Neural cell (in vitro differentiated cells): Measurements from ENCODE around the gene CDH4. TPM values are rescaled to one million over a fixed set of nuclear protein-coding genes. Genes with fewer than 3 reads are reported as not detected.

ENCODE experiments used
- H2AFZ ChIP-seq: fragments of 200-600, 300-800 bp; sonication (generic), shearing (Covaris generic); 2 replicates; pipeline ENCODE4 v1.6.0; 2014; ENCODE audit warnings: low read depth, mild to moderate bottlenecking, antibody characterized with exemption, low read length, moderate library complexity
- H3F3A ChIP-seq: fragments of 200-600 bp; shearing (Covaris generic); 2 replicates; pipeline ENCODE4 v1.6.1; 2016; ENCODE audit warnings: mild to moderate bottlenecking, moderate library complexity, mixed read lengths, antibody characterized with exemption, low read length; ENCODE audit not compliant: insufficient read depth, poor library complexity, severe bottlenecking
- H3K27ac ChIP-seq: fragments of 200-600, 300-800 bp; sonication (generic), shearing (Covaris generic); 2 replicates; pipeline ENCODE4 v1.5.1; 2014; ENCODE audit warnings: mild to moderate bottlenecking, low read length, moderate library complexity
- H3K27me3 ChIP-seq: fragments of 300-800, 200-600 bp; sonication (generic), shearing (Covaris generic); 2 replicates; pipeline ENCODE4 v1.6.0; 2014; ENCODE audit warnings: mild to moderate bottlenecking, low read depth, low read length, moderate library complexity; ENCODE audit not compliant: insufficient read depth
- H3K36me3 ChIP-seq: fragments of 300-800, 200-600 bp; sonication (generic), shearing (Covaris generic); 2 replicates; pipeline ENCODE4 v1.5.1; 2014; ENCODE audit warnings: mild to moderate bottlenecking, antibody characterized with exemption, low read length, moderate library complexity; ENCODE audit not compliant: insufficient read depth
- H3K4me2 ChIP-seq: fragments of 300-800, 200-600 bp; sonication (generic), shearing (Covaris generic); 2 replicates; pipeline ENCODE4 v1.6.0; 2014; ENCODE audit warnings: mild to moderate bottlenecking, low read length
- H3K4me3 ChIP-seq: fragments of 300-800, 200-600 bp; sonication (generic), shearing (Covaris generic); 2 replicates; pipeline ENCODE4 v1.5.1; 2014; ENCODE audit warnings: mild to moderate bottlenecking, low read length, moderate library complexity
- H3K79me2 ChIP-seq: fragments of 200-600 bp; shearing (Covaris generic); replicated peaks from 2 replicates; pipeline ENCODE4 v1.6.0; 2014; ENCODE audit warnings: mild to moderate bottlenecking, low read length, moderate library complexity; ENCODE audit not compliant: insufficient read depth
- H3K9ac ChIP-seq: fragments of 300-800, 200-600 bp; sonication (generic), shearing (Covaris generic); 2 replicates; pipeline ENCODE4 v1.6.1; 2016; ENCODE audit warnings: mild to moderate bottlenecking, low read length, mixed read lengths
- H3K9me2 ChIP-seq: fragments of 200-600 bp; shearing (Covaris generic); 2 replicates; pipeline ENCODE4 v1.6.1; 2016; ENCODE audit warnings: mild to moderate bottlenecking, low read length, mixed read lengths; ENCODE audit not compliant: insufficient read depth
- H3K9me3 ChIP-seq: fragments of 200-600, 300-800 bp; sonication (generic), shearing (Covaris generic); 2 replicates; pipeline ENCODE4 v1.6.1; 2016; ENCODE audit warnings: mild to moderate bottlenecking, mixed run types, low read length, moderate library complexity, mixed read lengths
- H4K20me1 ChIP-seq: fragments of 200-600 bp; shearing (Covaris generic); 2 replicates; pipeline ENCODE4 v1.6.1; 2016; ENCODE audit warnings: mild to moderate bottlenecking, mixed run types; ENCODE audit not compliant: insufficient read depth
- CTCF ChIP-seq: fragments of 450-650 bp; IDR thresholded peaks from 2 replicates; pipeline ENCODE4 v1.5.1; 2014; ENCODE audit warnings: antibody characterized with exemption, mild to moderate bottlenecking, moderate library complexity; ENCODE audit not compliant: poor library complexity, severe bottlenecking
- EP300 ChIP-seq: fragments of 450-650 bp; conservative IDR thresholded peaks from 2 replicates; pipeline ENCODE4 v1.6.1; 2014; ENCODE audit warnings: antibody characterized with exemption, mild to moderate bottlenecking, moderate library complexity; ENCODE audit not compliant: poor library complexity, severe bottlenecking
- EZH2 ChIP-seq: fragments of 200-600, 300-800 bp; shearing (Covaris generic), sonication (generic); IDR thresholded peaks from 2 replicates; pipeline ENCODE4 v1.6.1; 2014; ENCODE audit warnings: antibody characterized with exemption, low read length, borderline replicate concordance, mild to moderate bottlenecking; ENCODE audit not compliant: insufficient read depth, poor library complexity, severe bottlenecking
- MXI1 ChIP-seq: fragments of 450-650 bp; conservative IDR thresholded peaks from 2 replicates; pipeline ENCODE4 v1.6.1; 2014; ENCODE audit warnings: antibody characterized with exemption, mild to moderate bottlenecking; ENCODE audit not compliant: poor library complexity, severe bottlenecking
- POLR2AphosphoS5 ChIP-seq: IDR thresholded peaks from 2 replicates; pipeline ENCODE4 v1.6.1; 2012
- RAD21 ChIP-seq: fragments of 450-650 bp; conservative IDR thresholded peaks from 2 replicates; pipeline ENCODE4 v1.6.1; 2014; ENCODE audit warnings: antibody characterized with exemption, mild to moderate bottlenecking, moderate library complexity
- REST ChIP-seq: IDR thresholded peaks from 2 replicates; pipeline ENCODE4 v1.6.1; 2012; ENCODE audit warnings: borderline replicate concordance
- SMC3 ChIP-seq: fragments of 450-650 bp; conservative IDR thresholded peaks from 2 replicates; pipeline ENCODE4 v1.6.1; 2014; ENCODE audit warnings: antibody characterized with exemption, mild to moderate bottlenecking, moderate library complexity; ENCODE audit not compliant: poor library complexity
- TAF1 ChIP-seq: IDR thresholded peaks from 2 replicates; pipeline ENCODE4 v1.6.1; 2012; ENCODE audit warnings: low read depth
- polyA plus RNA-seq: library from polyadenylated mRNA; depleted of rRNA; stranded (reverse); fragments of >200 nt; gene quantifications from 2 replicates; pipeline ENCODE4 v1.2.3, GENCODE V29; 2014

The CDH4 gene
- polyA plus RNA-seq, 1 donor from 2014 or later: 24.6 TPM

DNA sequence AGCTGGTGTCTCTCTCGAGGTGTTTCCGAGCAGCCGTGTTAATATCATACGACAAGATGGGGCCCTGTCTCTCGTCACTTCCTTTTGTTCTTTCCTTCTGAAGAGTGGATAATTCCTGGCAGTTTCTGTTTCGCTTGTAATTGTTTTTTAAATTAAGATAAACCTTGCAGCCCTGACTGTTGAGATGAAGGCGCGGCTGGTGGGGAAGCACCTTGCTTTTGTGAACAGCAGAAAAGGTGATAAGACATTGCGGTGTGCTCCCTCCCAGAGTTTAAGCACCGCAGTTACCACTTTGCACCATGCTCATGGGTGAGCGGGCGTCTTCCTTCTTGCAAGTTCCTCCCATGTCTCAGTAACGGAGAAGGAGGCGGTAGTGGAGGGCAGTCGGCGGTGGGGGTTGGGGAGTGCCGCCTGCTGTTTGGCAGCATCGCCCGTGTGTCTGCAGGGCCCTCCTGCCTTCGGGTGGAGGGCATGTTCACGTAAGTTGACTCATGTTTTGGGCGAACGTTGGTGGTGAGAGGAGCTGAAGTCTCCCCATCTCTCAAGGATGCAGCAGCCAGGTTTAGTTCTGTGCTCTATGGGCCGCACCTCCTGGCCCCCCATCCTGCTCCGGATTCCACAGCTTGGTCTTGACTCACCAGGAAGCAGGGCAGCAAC lies 467.8 kb downstream of the CDH4 start:
- H2AFZ ChIP-seq: no peak overlapping the region
- H3K4me2 ChIP-seq: no peak overlapping the region
- H3K27me3 ChIP-seq: no peaks in the 10 kb centered on the region
- no peak overlapping the region for H3K4me3 ChIP-seq
- H3K27ac ChIP-seq: peak overlapping the region; percentile 33
- no peaks in the 10 kb centered on the region for H4K20me1 ChIP-seq
- H3K79me2 ChIP-seq: no peaks in the 10 kb centered on the region
- peaks cover 4% of the 10 kb centered on the region for H3F3A ChIP-seq
- H3K36me3 ChIP-seq: no peaks in the 10 kb centered on the region
- H3K9me2 ChIP-seq: no peaks in the 10 kb centered on the region
- H3K9me3 ChIP-seq: no peaks in the 10 kb centered on the region
- no peak overlapping the region for H3K9ac ChIP-seq
- TF ChIP-seq CTCF (no peak), TAF1 (no peak), POLR2AphosphoS5 (no peak), REST (no peak), EP300 (no peak), SMC3 (no peak), EZH2 (no peak), MXI1 (no peak)

GRCh38 chr20:61720348-61720696 lies 468.3 kb downstream of the CDH4 start:
- Histone ChIP-seq H3K4me2 (no peak overlapping the region), H4K20me1 (no peaks in the 10 kb centered on the region)

More at GRCh38 chr20:61720348-61720696, 468.3 kb downstream of the CDH4 start:
- H3F3A ChIP-seq: peaks cover 4% of the 10 kb centered on the region
- H3K27ac ChIP-seq: no peak overlapping the region
- H2AFZ ChIP-seq: no peak overlapping the region
- H3K9ac ChIP-seq: no peak overlapping the region
- H3K36me3 ChIP-seq: no peaks in the 10 kb centered on the region
- TF ChIP-seq CTCF (no peak), POLR2AphosphoS5 (no peak), MXI1 (no peak), REST (no peak), EP300 (no peak), SMC3 (no peak), TAF1 (no peak), EZH2 (no peak), RAD21 (no peak)
- no peaks in the 10 kb centered on the region for H3K27me3 ChIP-seq
- no peaks in the 10 kb centered on the region for H3K79me2 ChIP-seq
- H3K9me3 ChIP-seq: no peaks in the 10 kb centered on the region
- no peaks in the 10 kb centered on the region for H3K9me2 ChIP-seq
- H3K4me3 ChIP-seq: no peak overlapping the region
